Psoas muscle (tissue), 8 donors: ENCODE results near the gene RYR1. TPM values are rescaled to one million over a fixed set of nuclear protein-coding genes. Genes with fewer than 3 reads are reported as not detected.

ENCODE experiments used
- ATAC-seq, 4 donors: fragments of 200-7000 bp; cut with Tn5 transposase; one replicate each; pipeline ENCODE4 v1.9.1; 2020; ENCODE audit warnings: moderate library complexity in 3 of 4, mild to moderate bottlenecking in 2 of 4
- DNase-seq, 2 donors: peaks; one replicate each; pipeline ENCODE4 v3.0.0-alpha.2; 2020
- H3K27ac ChIP-seq: fragments of 200-600 bp; one replicate; pipeline ENCODE4 v1.8.0; 2022
- H3K27me3 ChIP-seq, 3 donors: fragments of 200-600 bp in 1 of 3; one replicate each; pipeline versions ENCODE4 v1.6.1 to v1.8.0; 2013 to 2022; ENCODE audit warnings: low read length in 2 of 3, mild to moderate bottlenecking in 2 of 3, moderate library complexity in 1 of 3; ENCODE audit not compliant: insufficient read depth in 3 of 3
- H3K36me3 ChIP-seq, 2 donors: fragments of 200-600 bp in 1 of 2; one replicate each; pipeline versions ENCODE4 v1.6.1 to v1.8.0; 2013 to 2022; ENCODE audit warnings: low read depth in 1 of 2, mild to moderate bottlenecking in 1 of 2, moderate library complexity in 1 of 2; ENCODE audit not compliant: insufficient read depth in 1 of 2
- H3K4me1 ChIP-seq: fragments of 200-600 bp; one replicate; pipeline ENCODE4 v1.8.0; 2022
- H3K4me3 ChIP-seq: fragments of 200-600 bp; one replicate; pipeline ENCODE4 v1.8.0; 2022; ENCODE audit warnings: mild to moderate bottlenecking
- H3K9me3 ChIP-seq: fragments of 200-600 bp; one replicate; pipeline ENCODE4 v1.8.0; 2022
- WGBS, 3 donors: extraction: QIAGEN DNeasy Blood & Tissue Kit; methylation state at CpG; one replicate each; pipeline versions ENCODE4 v1.1.6 to v1.1.7; 2013; 5-methylcytosine and 5-hydroxymethylcytosine counted together
- intact Hi-C, 2 donors: fragments of 100-400 bp; cut with DNase I; formaldehyde crosslinking; loops; one replicate each; pipeline versions ENCODE4 v1.11.0 to v1.14.2; 2022
- polyA plus RNA-seq, 3 donors: library from polyadenylated mRNA; stranded (reverse); fragments of 200-250 nt; gene quantifications; one replicate each; pipeline ENCODE4 v1.2.3, GENCODE V29; 2013
- total RNA-seq, 4 donors: library from RNA; stranded (reverse); fragmentation: NEBNext Ultra II Directional in 2 of 4; extraction: Animal tissue kit (Norgen Biotek cat#: 25700) in 2 of 4; gene quantifications; one replicate each; pipeline versions ENCODE4 v1.2.1 to v1.2.4, GENCODE V29; 2021 to 2023
- TF ChIP-seq, protein P1 (sequence below): fragments of 200-600 bp; IDR thresholded peaks from one replicate; pipeline ENCODE4 v1.8.0; 2022; ENCODE audit warnings: antibody characterized with exemption
- donor health status: healthy with polysubstance abuse.
- donor health status: DM: no; HTN: no; CAD: no; lungs with moderate emphysema.
- donor health status: Bipolar disorder and iron deficiency.
- donor health status: healthy.
- donor health status: DM: yes; HTN: yes; CAD: no.
- donor health status: DM: no; HTN: no; CAD: no.
- donor health status: DM: no; HTN: no; CAD: no.
- donor health status: DM: yes; HTN: yes; CAD: no.

The RYR1 gene
- total and polyA plus RNA-seq, 7 donors, result 56.0 to 1,211 (median 572) TPM

DNA sequence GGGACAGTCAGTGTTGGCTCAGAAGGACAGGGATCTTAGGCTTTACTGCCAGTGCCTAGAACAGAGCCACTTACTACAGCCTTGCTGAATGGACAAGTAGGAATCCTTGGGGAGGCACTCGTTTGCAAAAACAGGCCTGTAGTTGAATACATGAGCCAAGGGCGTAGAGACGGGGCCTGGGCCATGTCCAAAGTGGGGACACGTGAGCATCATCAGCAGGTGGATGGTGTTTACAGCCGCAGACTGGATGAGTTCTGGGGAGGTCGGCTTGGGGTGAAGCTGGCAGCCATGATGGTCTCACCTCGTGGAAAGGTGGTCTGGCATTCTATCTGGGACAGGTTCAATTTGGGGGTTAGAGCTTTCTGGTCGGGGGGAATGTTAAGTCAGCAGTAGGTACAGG is 17.5 kb downstream of the RYR1 start:
- DNase-seq (no peak), ATAC-seq (peak; percentile 22 to 52 (median 30))
- intact Hi-C loops, result no loop called here
- TF ChIP-seq, protein P1, sequence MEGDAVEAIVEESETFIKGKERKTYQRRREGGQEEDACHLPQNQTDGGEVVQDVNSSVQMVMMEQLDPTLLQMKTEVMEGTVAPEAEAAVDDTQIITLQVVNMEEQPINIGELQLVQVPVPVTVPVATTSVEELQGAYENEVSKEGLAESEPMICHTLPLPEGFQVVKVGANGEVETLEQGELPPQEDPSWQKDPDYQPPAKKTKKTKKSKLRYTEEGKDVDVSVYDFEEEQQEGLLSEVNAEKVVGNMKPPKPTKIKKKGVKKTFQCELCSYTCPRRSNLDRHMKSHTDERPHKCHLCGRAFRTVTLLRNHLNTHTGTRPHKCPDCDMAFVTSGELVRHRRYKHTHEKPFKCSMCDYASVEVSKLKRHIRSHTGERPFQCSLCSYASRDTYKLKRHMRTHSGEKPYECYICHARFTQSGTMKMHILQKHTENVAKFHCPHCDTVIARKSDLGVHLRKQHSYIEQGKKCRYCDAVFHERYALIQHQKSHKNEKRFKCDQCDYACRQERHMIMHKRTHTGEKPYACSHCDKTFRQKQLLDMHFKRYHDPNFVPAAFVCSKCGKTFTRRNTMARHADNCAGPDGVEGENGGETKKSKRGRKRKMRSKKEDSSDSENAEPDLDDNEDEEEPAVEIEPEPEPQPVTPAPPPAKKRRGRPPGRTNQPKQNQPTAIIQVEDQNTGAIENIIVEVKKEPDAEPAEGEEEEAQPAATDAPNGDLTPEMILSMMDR, result no peak
- WGBS, 3 donors, result 29 to 58% (median 39%) methylated on average over 8 of the region's 8 CpGs
- peaks cover 5% of the 10 kb centered on the region for H3K4me1 ChIP-seq
- peaks cover 0 to 100% of the 10 kb centered on the region in 2 donors for H3K36me3 ChIP-seq
- H3K9me3 ChIP-seq, result no peaks in the 10 kb centered on the region
- peak overlapping the region; percentile 68 for H3K27ac ChIP-seq
- no peaks in the 10 kb centered on the region for H3K27me3 ChIP-seq
- no peak overlapping the region for H3K4me3 ChIP-seq

GRCh38 chr19:38451629-38452028 is 18.1 kb downstream of the RYR1 start:
- Histone ChIP-seq H3K4me1 (peaks cover 5% of the 10 kb centered on the region), H3K36me3 (peaks cover 0 to 99% of the 10 kb centered on the region in 2 donors), H3K9me3 (no peaks in the 10 kb centered on the region), H3K27me3 (no peaks in the 10 kb centered on the region), H3K4me3 (no peak overlapping the region), H3K27ac (peak overlapping the region; percentile 68)
- 75 to 88% (median 82%) methylated on average over 7 to 9 of the region's 9 CpGs for WGBS, 3 donors
- DNase-seq, result no peak
- peak in 2 of 4 donors; percentile 1 to 4 for ATAC-seq
- intact Hi-C loops, result no loop called here
- TF ChIP-seq, protein P1, result no peak

- H3K36me3 ChIP-seq, result peaks cover 2 to 99% of the 10 kb centered on the region in 2 donors
- WGBS, 3 donors, result 71 to 84% (median 82%) methylated on average over 43 to 45 of the region's 45 CpGs
- intact Hi-C loops, result no loop called here
Measured at GRCh38 chr19:38452430-38453366, 19.2 kb downstream of the RYR1 start.

DNA sequence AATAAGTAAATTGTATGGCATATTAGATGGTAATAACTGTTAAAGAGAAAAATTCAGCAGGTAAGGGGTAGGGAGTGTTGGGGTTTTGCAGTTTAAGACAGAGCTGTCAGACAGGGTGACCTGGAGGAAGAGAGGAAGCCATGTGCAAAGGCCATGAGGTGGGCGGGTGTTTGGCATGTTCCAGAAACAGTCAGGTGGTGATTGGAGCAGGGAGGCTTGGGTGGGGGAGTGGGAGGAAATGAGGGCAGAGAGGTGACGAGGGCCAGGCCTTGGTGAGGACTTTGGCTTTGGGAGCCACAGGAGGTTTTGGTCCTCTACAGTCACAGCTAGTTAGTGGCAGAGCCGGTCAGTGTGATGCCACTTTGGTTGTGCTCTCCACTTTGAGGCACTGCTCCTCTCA is 20.1 kb downstream of the RYR1 start:
- intact Hi-C loops, result no loop called here
- ATAC-seq, result no peak

More at GRCh38 chr19:38452430-38453366, 19.2 kb downstream of the RYR1 start:
- TF ChIP-seq, protein P1, result no peak
- Histone ChIP-seq H3K9me3 (no peaks in the 10 kb centered on the region), H3K27ac (peak overlapping the region; percentile 58), H3K4me3 (no peak overlapping the region), H3K4me1 (peaks cover 5% of the 10 kb centered on the region), H3K27me3 (no peaks in the 10 kb centered on the region)
- DNase-seq (peak; percentile 53 to 87), ATAC-seq (peak; percentile 64 to 77 (median 73))

More for the DNA sequence above, 20.1 kb downstream of the RYR1 start:
- no peak for DNase-seq
- Histone ChIP-seq H3K27me3 (no peaks in the 10 kb centered on the region), H3K36me3 (peaks cover 2 to 98% of the 10 kb centered on the region in 2 donors), H3K4me1 (no peaks in the 10 kb centered on the region), H3K4me3 (no peak overlapping the region), H3K27ac (peak overlapping the region; percentile 3), H3K9me3 (no peaks in the 10 kb centered on the region)
- 45 to 56% (median 50%) methylated on average over 3 of the region's 3 CpGs for WGBS, 3 donors
- TF ChIP-seq, protein P1, result no peak
